GM21515 (cell line): ENCODE measurements around the gene EVA1C.
"Not testable (repeated sequence)": the region's sequence is repeated elsewhere in the genome, so short reads cannot be mapped to it uniquely, and the experiment has no call there.

Experiments
- ATAC-seq: cut with Tn5 transposase; IDR thresholded peaks from one replicate; pipeline ENCODE4 v1.9.1; 2021; ENCODE audit not compliant: unreplicated experiment

The EVA1C gene, protein sequence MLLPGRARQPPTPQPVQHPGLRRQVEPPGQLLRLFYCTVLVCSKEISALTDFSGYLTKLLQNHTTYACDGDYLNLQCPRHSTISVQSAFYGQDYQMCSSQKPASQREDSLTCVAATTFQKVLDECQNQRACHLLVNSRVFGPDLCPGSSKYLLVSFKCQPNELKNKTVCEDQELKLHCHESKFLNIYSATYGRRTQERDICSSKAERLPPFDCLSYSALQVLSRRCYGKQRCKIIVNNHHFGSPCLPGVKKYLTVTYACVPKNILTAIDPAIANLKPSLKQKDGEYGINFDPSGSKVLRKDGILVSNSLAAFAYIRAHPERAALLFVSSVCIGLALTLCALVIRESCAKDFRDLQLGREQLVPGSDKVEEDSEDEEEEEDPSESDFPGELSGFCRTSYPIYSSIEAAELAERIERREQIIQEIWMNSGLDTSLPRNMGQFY

DNA sequence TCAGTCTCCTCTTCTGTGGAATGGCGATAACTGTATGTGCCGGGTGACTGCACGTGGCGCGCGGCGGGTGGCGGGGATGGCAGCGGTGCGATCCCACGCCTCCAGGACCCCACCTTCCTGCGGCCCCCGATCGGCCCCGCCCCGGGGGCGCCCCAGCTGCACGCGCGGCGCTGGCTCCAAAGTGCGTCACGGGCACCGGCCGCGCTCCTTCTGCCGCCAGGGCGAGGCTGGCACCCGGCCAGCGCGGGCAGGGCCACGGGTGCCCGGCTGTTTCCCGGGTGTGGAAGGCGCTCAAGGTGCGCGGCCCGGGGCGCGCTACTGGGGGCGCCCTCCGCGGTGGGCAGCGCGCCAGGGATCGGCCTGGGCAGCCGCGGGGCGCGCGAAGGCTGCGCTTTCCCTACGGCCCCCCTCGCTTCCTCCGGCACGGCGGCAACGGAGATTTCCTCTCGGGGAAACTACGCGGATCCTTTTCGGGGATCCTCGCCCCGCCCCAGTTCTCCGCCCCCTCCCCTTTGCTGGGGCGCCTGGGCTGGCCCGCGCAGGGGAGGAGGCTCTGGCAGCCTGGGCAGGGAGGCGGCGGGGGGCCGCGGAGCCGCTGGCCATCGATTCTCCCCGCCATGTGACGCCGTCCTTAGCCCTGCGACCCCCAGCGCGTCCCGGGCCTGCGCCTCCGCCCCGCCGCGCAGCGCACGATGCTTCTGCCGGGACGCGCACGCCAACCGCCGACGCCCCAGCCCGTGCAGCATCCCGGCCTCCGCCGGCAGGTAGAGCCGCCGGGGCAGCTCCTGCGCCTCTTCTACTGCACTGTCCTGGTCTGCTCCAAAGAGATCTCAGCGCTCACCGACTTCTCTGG is at the start of gene EVA1C:
TSS of gene EVA1C (plus strand) at position 545 of the 853 bp plus-strand sequence. CDS start at position 693, 148 bp downstream.
- ATAC-seq, result no peak

DNA sequence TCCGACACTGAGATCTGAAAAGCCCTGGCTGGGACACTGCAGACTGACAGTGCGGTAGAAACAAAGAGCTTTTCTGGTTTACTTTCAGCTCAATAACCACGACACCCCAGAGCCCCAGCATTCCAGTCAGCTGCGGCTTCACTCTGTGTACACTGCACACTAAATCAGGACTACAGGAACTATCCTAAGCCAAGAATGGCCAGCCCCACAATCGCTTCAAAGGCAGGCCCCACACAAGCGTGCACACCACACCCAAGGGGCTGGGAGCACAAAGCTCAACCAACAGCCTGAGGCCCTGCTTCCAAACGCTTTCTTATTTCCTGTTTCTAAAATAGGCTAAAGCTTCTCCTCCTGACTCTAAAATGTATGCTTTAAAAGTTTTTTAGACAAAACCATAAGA is 48.1 kb upstream of the EVA1C start:
- ATAC-seq, result no peak

DNA sequence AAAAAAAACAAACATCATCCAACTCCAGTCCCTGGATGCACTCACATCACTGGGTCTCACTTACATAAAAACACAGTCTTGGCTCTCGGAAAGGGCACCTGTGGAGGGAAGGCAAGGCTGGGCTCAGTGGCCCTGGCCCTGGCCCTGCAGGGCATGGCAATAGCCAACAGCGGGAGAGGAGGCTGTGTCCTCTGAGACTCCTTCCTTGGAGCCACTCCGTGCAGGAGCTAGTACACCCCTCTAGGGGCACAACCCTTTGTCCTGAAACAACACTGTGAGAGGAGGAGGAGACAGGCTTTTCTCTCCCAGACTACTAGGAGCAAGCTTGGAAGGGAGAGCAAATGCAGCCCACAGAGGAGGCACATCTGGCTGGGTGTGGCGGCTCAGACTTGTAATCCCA is 47.7 kb upstream of the EVA1C start:
- no peak for ATAC-seq

- no peak for ATAC-seq
These were observed 46.3 kb upstream of the EVA1C start for GRCh38 chr21:32366191-32366590.

- ATAC-seq, result no peak
These were observed 45.3 kb upstream of the EVA1C start for GRCh38 chr21:32367158-32367557.

DNA sequence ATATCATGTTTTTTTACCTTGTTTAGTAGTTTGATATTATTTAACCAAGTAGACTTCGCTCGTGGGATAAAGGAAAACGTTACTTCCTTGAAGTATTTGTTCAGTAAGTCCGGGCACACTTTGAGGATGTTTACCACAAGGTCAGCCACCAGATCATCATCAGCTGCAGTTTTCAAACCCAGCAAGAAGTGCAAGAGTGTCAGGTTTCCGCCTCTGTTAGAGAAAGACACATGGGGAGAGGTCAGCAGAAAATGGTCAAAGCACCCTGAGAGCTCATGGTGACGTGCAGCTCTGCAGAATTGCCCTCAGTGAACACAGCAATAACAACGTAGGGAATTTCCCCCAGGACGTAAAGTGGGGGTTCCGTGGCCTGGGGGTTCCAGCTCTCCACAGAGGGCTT is 44.1 kb upstream of the EVA1C start:
- ATAC-seq, result no peak

DNA sequence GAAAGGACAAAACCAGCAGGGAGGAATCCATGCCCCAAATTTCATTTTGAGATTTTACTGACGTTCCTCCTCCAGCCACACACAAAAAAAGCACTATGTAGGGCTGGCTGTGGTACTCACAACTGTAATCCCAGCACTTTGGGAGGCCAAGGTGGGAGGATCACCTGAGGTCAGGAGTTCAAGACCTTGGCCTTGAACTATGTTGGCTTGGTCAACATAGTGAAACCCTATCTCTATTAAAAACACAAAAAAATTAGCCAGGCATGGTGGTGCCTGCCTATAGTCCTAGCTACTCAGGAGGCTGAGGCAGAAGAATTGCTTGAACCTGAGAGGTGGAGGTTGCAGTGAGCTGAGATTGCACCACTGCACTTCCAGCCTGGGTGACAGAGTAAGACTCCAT is 43.5 kb upstream of the EVA1C start:
- ATAC-seq, result not testable (repeated sequence)

DNA sequence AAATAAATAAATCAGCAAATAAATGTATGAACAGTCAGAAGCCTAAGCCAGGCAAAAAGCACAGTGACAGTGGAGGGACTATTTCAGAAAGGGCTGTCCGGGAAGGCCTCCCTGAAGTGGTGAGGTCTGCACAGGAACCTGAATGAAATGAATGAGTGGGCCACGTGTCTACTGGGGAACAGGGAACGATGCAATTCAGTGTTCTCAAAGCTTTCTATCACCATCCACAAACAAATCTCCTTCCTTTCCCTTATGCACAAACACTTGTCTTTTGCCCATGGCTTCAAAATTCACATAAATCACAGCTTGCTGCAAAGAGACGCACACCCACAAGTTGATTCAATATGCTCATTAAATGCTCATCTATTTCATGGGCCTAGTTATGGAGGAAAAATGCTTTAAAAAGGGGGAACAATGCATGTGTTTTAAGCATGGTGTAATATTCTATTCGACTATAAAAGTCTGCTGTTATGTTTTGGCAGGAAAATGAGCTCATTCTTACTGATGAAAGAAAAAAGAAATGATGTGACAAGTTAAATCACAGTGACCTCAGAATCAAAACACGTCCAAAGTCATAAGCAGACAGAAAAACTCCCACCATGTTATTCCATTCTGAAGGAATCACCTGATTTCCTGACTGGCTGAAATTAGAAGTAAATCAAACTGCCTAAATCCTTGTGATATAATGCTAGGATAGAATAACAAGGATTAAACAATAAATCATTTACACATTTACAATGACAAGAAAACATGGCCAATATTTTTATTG is 41.3 kb upstream of the EVA1C start:
- ATAC-seq, result no peak

- ATAC-seq, result no peak
These were observed 40.6 kb upstream of the EVA1C start for GRCh38 chr21:32371913-32372314.

- ATAC-seq, result no peak
These were observed 39.8 kb upstream of the EVA1C start for GRCh38 chr21:32372755-32373154.

- no peak for ATAC-seq
These were observed 35.0 kb upstream of the EVA1C start for GRCh38 chr21:32377506-32377905.

GRCh38 chr21:32377991-32378390 is 34.5 kb upstream of the EVA1C start:
- ATAC-seq, result no peak

GRCh38 chr21:32378956-32379355 is 33.5 kb upstream of the EVA1C start:
- no peak for ATAC-seq

DNA sequence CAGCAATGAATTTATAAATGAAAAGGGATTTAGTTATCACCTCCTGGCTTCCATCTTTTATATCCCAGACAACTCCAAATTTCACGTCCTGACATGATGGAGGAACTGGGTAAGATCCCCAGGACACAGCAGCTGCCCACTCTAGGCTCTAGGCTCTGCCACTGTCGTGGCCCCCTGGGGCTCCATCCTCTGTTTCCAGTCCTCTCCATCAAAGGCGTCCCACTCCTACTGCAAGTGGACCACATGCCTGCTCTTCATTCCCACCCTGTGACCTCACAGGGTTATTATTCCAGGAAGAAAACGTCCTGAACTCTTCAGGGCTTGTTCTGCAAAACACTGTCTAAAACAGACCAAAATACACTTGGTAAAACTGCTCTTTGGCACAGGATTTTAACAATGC is 31.6 kb upstream of the EVA1C start:
- ATAC-seq, result no peak

GRCh38 chr21:32381571-32381970 is 30.9 kb upstream of the EVA1C start:
- ATAC-seq, result no peak

DNA sequence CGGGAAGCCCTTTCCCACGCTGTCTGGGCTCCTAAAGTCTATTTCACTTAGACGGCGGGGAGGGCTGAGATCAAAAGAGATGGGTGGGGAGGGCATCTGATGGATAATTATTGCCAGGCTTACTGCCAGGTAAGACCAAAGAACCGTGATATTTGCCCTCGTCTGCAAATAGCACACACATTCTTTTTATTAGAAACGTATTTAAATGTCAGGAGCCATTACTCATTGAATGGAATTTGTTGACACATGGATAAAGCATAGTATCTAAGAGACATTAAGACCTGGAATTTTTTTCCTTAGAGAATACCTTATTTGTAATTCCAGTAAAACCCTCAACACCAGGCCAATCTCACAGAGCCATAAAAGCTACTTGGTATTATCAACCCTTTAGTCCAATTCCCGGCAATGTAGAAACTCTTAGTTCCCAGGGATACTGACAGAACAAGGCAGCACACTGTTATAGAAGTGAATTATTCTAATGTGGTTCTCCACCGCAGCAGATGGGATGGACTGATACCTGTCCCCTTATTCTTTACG is 30.3 kb upstream of the EVA1C start:
- no peak for ATAC-seq

DNA sequence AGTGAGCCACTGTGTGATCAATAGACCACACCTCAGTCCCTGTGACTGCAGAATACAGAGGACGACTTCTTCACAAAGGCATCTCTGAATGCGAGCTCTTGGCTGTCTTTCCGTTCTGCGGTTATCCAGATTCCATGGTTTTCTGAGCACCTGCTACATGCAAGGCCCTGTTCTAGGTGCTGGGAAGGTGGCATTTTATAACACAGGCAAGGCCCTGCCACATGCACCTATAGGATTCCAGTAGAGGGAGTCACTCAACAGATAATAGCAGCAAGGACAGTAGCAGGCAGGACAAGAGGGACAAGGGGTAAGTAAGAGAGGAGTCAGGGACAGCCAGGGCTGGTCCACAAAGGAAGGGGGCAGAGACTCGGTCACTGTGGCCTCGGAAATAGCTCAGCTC is 28.7 kb upstream of the EVA1C start:
- no peak for ATAC-seq

- no peak for ATAC-seq
These were observed 26.2 kb upstream of the EVA1C start for GRCh38 chr21:32386195-32386870.

DNA sequence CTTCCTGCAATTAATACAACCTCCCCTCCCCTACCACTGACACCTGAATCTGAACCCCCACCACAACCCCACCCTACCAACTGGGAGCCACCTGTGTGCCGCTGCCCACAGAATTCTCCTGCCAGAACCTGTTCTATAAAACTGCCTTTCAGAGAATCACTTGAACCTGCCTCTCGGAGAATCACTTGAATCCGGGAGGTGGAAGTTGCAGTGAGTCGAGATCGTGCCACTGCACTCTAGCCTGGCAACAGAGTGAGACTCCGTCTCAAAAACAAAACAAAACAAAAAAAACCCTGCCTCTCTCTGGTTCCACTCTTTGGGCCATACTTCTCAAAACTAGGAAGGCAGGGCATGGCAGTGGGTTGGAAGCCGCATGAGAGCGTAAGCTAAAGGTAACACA is 25.4 kb upstream of the EVA1C start:
- ATAC-seq, result no peak

GRCh38 chr21:32388306-32388705 is 24.2 kb upstream of the EVA1C start:
- no peak for ATAC-seq
